PC-3 (cell line): Measurements from ENCODE around the gene YIPF7. TPM values are rescaled to one million over a fixed set of nuclear protein-coding genes. Genes with fewer than 3 reads are reported as not detected.

Experiments used
- ATAC-seq: fragments of 200-7000 bp; cut with Tn5 transposase; 2 replicates; pipeline ENCODE4 v1.9.1; 2020; ENCODE audit warnings: mild to moderate bottlenecking, moderate library complexity
- BruUV-seq: library from RNA; stranded (reverse); fragments of 400-500 nt; replicated peaks from 2 replicates; lab custom pipeline; 2021; lab: Mats Ljungman, UMichigan
- CTCF ChIA-PET: fragments of 300-600 bp; sonication (Branson Sonifier 250); formaldehyde crosslinking; loops from one replicate; lab custom pipeline; 2022; ENCODE audit warnings: antibody characterized with exemption; lab: Charles Lee
- POLR2A ChIA-PET: fragments of 300-600 bp; sonication (Branson Sonifier 250); formaldehyde crosslinking; loops from one replicate; lab custom pipeline; 2022; ENCODE audit warnings: antibody characterized with exemption; ENCODE audit not compliant: unreplicated experiment; lab: Charles Lee
- DNase-seq: peaks from one replicate; pipeline ENCODE4 v3.0.0-alpha.2; 2015
- H2AFZ ChIP-seq: fragments of 300-600 bp; sonication (generic); 2 replicates; pipeline ENCODE4 v1.6.0; 2016; ENCODE audit warnings: antibody characterized with exemption, low read length
- H3F3A ChIP-seq: fragments of 300-600 bp; sonication (generic); one replicate; pipeline ENCODE4 v1.6.0; 2017; ENCODE audit warnings: antibody characterized with exemption, low read length, control low read depth, mild to moderate bottlenecking; ENCODE audit not compliant: unreplicated experiment
- H3K27ac ChIP-seq: fragments of 300-600 bp; sonication (generic); 2 replicates; pipeline ENCODE4 v1.5.1; 2016; ENCODE audit warnings: mild to moderate bottlenecking, low read length
- H3K27me3 ChIP-seq: fragments of 300-600 bp; sonication (generic); 2 replicates; pipeline ENCODE4 v1.6.1; 2016; ENCODE audit warnings: low read length, mixed read lengths
- H3K36me3 ChIP-seq: fragments of 300-600 bp; sonication (generic); 2 replicates; pipeline ENCODE4 v1.6.1; 2016; ENCODE audit warnings: low read depth, mixed run types, low read length, mixed read lengths
- H3K4me1 ChIP-seq: fragments of 300-600 bp; sonication (generic); 2 replicates; pipeline ENCODE4 v1.5.1; 2016; ENCODE audit warnings: low read length; ENCODE audit not compliant: insufficient read depth
- H3K4me2 ChIP-seq: fragments of 300-600 bp; sonication (generic); 2 replicates; pipeline ENCODE4 v1.6.0; 2016; ENCODE audit warnings: low read length
- H3K4me3 ChIP-seq: fragments of 300-600 bp; sonication (generic); 2 replicates; pipeline ENCODE4 v1.5.1; 2016; ENCODE audit warnings: mild to moderate bottlenecking, low read length, mixed read lengths
- H3K79me2 ChIP-seq: fragments of 300-600 bp; sonication (generic); 2 replicates; pipeline ENCODE4 v1.6.1; 2017; ENCODE audit warnings: low read length, mixed read lengths
- H3K9ac ChIP-seq: fragments of 300-600 bp; sonication (generic); 2 replicates; pipeline ENCODE4 v1.6.0; 2016; ENCODE audit warnings: mild to moderate bottlenecking, low read length
- H3K9me2 ChIP-seq: fragments of 300-600 bp; sonication (generic); replicated peaks from 2 replicates; pipeline ENCODE4 v1.6.1; 2016; ENCODE audit warnings: mixed run types, low read length, mixed read lengths
- H3K9me3 ChIP-seq: fragments of 300-600 bp; sonication (generic); 2 replicates; pipeline ENCODE4 v1.6.1; 2016; ENCODE audit warnings: low read length, mixed read lengths
- H4K20me1 ChIP-seq: fragments of 300-600 bp; sonication (generic); 2 replicates; pipeline ENCODE4 v1.6.1; 2016; ENCODE audit warnings: low read length, mixed read lengths
- EZH2 ChIP-seq: fragments of 300-600 bp; sonication (generic); IDR thresholded peaks from one replicate; pipeline ENCODE4 v1.6.1; 2017; ENCODE audit warnings: antibody characterized with exemption, mild to moderate bottlenecking, low read length; ENCODE audit not compliant: unreplicated experiment
- EZH2phosphoT487 ChIP-seq: fragments of 300-600 bp; sonication (generic); IDR thresholded peaks from 2 replicates; pipeline ENCODE4 v1.6.1; 2018; ENCODE audit warnings: mild to moderate bottlenecking, antibody characterized with exemption, low read length, borderline replicate concordance
- intact Hi-C: fragments of 100-400 bp; cut with micrococcal nuclease; formaldehyde crosslinking; loops from 2 replicates; pipeline ENCODE4 v1.9.0; 2023
- total RNA-seq: library from RNA; depleted of rRNA; stranded (reverse); fragments of >200 nt; gene quantifications from 2 replicates; pipeline ENCODE4 v1.2.3, GENCODE V29; 2014
- TF ChIP-seq, protein P1 (sequence below): fragments of 300-600 bp; sonication (generic); conservative IDR thresholded peaks from 2 replicates; pipeline ENCODE4 v1.5.1; 2017; ENCODE audit warnings: antibody characterized with exemption, low read depth, mild to moderate bottlenecking, low read length

Gene YIPF7
- total RNA-seq, 1 experiment from 2014 or later: not detected

DNA sequence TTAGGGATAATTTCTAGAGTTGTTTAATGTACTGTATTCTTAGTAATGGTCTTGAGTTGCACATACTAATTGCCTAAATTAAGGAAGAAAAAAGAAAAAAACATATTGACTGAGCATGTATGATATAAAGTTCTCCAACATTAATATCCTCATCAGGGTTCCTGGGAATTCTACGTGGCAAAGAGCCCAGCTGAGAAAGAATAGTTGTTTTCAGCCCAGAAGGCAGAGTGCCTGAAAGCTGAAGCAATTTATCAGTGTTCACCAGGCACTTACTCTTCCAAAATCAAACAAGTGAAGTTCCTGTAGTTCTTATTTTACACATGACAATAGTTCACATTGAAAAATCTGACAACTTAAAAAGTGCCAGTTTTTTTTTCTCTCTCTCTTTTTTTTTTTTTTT, 27.7 kb downstream of the YIPF7 start:
- no peaks in the 10 kb centered on the region for H3K9me3 ChIP-seq
- ATAC-seq (no peak), DNase-seq (no peak)
- H2AFZ ChIP-seq: no peak overlapping the region
- no peaks in the 10 kb centered on the region for H3K9me2 ChIP-seq
- no peaks in the 10 kb centered on the region for H4K20me1 ChIP-seq
- no peak overlapping the region for H3K9ac ChIP-seq
- no peaks in the 10 kb centered on the region for H3K4me1 ChIP-seq
- no TSS peak for BruUV-seq
- no peak overlapping the region for H3K4me3 ChIP-seq
- H3K4me2 ChIP-seq: no peak overlapping the region
- intact Hi-C loops: no loop called here
- ChIA-PET CTCF (no interaction called here), POLR2A (no interaction called here)
- no peak overlapping the region for H3K27ac ChIP-seq
- no peaks in the 10 kb centered on the region for H3K27me3 ChIP-seq
- TF ChIP-seq, protein P1, sequence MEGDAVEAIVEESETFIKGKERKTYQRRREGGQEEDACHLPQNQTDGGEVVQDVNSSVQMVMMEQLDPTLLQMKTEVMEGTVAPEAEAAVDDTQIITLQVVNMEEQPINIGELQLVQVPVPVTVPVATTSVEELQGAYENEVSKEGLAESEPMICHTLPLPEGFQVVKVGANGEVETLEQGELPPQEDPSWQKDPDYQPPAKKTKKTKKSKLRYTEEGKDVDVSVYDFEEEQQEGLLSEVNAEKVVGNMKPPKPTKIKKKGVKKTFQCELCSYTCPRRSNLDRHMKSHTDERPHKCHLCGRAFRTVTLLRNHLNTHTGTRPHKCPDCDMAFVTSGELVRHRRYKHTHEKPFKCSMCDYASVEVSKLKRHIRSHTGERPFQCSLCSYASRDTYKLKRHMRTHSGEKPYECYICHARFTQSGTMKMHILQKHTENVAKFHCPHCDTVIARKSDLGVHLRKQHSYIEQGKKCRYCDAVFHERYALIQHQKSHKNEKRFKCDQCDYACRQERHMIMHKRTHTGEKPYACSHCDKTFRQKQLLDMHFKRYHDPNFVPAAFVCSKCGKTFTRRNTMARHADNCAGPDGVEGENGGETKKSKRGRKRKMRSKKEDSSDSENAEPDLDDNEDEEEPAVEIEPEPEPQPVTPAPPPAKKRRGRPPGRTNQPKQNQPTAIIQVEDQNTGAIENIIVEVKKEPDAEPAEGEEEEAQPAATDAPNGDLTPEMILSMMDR: no peak
- TF ChIP-seq EZH2phosphoT487: no peak
- no peaks in the 10 kb centered on the region for H3F3A ChIP-seq
- no peaks in the 10 kb centered on the region for H3K79me2 ChIP-seq
- no peaks in the 10 kb centered on the region for H3K36me3 ChIP-seq

DNA sequence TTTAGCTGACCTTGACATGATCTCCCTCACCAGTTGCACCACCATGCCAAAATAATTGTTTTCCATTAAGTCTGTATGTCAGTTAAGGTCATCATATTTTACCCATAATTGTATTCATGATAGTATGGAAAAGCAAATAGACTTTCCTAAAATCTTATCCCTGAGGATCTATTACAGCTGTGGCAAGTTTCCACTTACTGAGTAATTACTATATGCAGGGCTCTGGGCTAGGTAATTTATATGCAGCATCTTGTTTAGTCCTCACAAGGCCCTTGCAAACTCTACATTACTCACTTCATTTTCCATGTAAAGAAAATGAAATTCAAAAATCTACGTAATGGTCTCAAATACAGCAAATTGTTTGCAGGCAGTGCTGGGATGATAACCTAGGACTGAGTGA, 34.8 kb downstream of the YIPF7 start:
- H3K9me3 ChIP-seq: no peaks in the 10 kb centered on the region
- H3K36me3 ChIP-seq: no peaks in the 10 kb centered on the region
- no peak overlapping the region for H2AFZ ChIP-seq
- H3K79me2 ChIP-seq: no peaks in the 10 kb centered on the region
- TF ChIP-seq EZH2 (no peak), EZH2phosphoT487 (no peak)
- TF ChIP-seq, protein P1: no peak
- H3K4me1 ChIP-seq: no peaks in the 10 kb centered on the region
- H3K9ac ChIP-seq: no peak overlapping the region
- ChIA-PET CTCF (no interaction called here), POLR2A (no interaction called here)
- H3K27ac ChIP-seq: no peak overlapping the region
- no peak overlapping the region for H3K4me2 ChIP-seq
- DNase-seq: no peak
- H3K27me3 ChIP-seq: no peaks in the 10 kb centered on the region
- no TSS peak for BruUV-seq
- intact Hi-C loops: no loop called here
- no peaks in the 10 kb centered on the region for H4K20me1 ChIP-seq
- H3K9me2 ChIP-seq: no peaks in the 10 kb centered on the region
- no peak for ATAC-seq
- no peaks in the 10 kb centered on the region for H3F3A ChIP-seq
- H3K4me3 ChIP-seq: no peak overlapping the region

DNA sequence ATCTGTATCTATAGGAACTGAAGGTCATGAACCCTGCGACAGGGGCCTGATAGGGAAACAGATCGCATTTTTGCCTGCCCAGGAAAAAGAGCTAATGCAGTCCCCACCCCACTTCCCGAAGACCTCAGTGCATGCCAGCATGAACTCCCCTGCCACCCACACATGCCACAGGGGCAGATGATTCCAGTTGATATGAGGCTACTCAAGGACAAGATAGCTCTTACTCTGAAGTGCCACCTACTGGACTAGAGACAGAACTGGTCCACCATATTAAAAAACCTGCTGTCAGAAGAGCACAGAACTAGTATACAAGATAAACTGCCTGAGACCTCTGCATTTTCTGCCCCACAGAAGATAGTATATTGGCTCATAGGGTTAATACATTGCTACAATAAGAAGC, 68.0 kb downstream of the YIPF7 start:
- no peak overlapping the region for H3K9ac ChIP-seq
- no peaks in the 10 kb centered on the region for H3K4me1 ChIP-seq
- H3K9me2 ChIP-seq: no peaks in the 10 kb centered on the region
- no peak overlapping the region for H3K4me2 ChIP-seq
- TF ChIP-seq, protein P1: peak; percentile 48
- TF ChIP-seq EZH2phosphoT487 (no peak), EZH2 (no peak)
- no peak overlapping the region for H3K4me3 ChIP-seq
- no peak for ATAC-seq
- intact Hi-C loops: no loop called here
- H3K27me3 ChIP-seq: no peaks in the 10 kb centered on the region
- no peaks in the 10 kb centered on the region for H3K36me3 ChIP-seq
- ChIA-PET CTCF (no interaction called here), POLR2A (no interaction called here)
- H3K79me2 ChIP-seq: no peaks in the 10 kb centered on the region
- H2AFZ ChIP-seq: no peak overlapping the region
- no TSS peak for BruUV-seq
- no peaks in the 10 kb centered on the region for H4K20me1 ChIP-seq
- DNase-seq: peak; percentile 10
- H3K27ac ChIP-seq: no peak overlapping the region
- H3K9me3 ChIP-seq: no peaks in the 10 kb centered on the region
- H3F3A ChIP-seq: no peaks in the 10 kb centered on the region
